ENCODE measurements around the gene LRRC43. TPM values are rescaled to one million over a fixed set of nuclear protein-coding genes. Genes with fewer than 3 reads are reported as not detected.

Gene LRRC43
- total and polyA plus RNA-seq, 4 donors: 2.1 to 11.6 (median 7.2) TPM

- Histone ChIP-seq H3K27ac (ENCODE audit: low read depth in 1 of 2, low read length in 1 of 2) (no peak overlapping the region), H3K4me3 (no peak overlapping the region), H3K27me3 (ENCODE audit: control insufficient read depth in 3 of 3, insufficient read depth in 3 of 3, low read length in 2 of 3) (no peaks in the 10 kb centered on the region), H3K36me3 (ENCODE audit: control insufficient read depth in 4 of 4, insufficient read depth in 4 of 4, low read length in 4 of 4) (peaks cover 0 to 53% (median 34%) of the 10 kb centered on the region in 4 donors), H3K9me3 (ENCODE audit: control insufficient read depth in 4 of 4, insufficient read depth in 3 of 4, low read length in 3 of 4) (no peaks in the 10 kb centered on the region), H3K4me1 (ENCODE audit: control insufficient read depth in 5 of 5, insufficient read depth in 5 of 5, low read length in 5 of 5) (peaks cover 0 to 6% (median 0%) of the 10 kb centered on the region in 5 donors), H3K9ac (ENCODE audit: insufficient read depth in 1 of 2, low read length in 2 of 2) (no peak overlapping the region)
- DNase-seq (no peak), ATAC-seq (ENCODE audit: insufficient read depth, low FRiP score) (no peak)
- TF ChIP-seq CTCF (IDR thresholded peaks at IDR 0.05; ENCODE audit: control extremely low read depth, extremely low read depth): no peak
- WGBS, 2 donors: 89 to 92% methylated on average over 21 of the region's 21 CpGs
Observed at GRCh38 chr12:122141911-122142725, 40.8 kb upstream of the LRRC43 start.

- H3K4me1 ChIP-seq (ENCODE audit: control insufficient read depth in 5 of 5, insufficient read depth in 5 of 5, low read length in 5 of 5): peaks cover 0 to 6% (median 0%) of the 10 kb centered on the region in 5 donors
- DNase-seq (no peak), ATAC-seq (ENCODE audit: insufficient read depth, low FRiP score) (no peak)
- H3K9ac ChIP-seq (ENCODE audit: insufficient read depth in 1 of 2, low read length in 2 of 2): no peak overlapping the region
- WGBS, 2 donors: 42 to 64% methylated on average over 6 of the region's 6 CpGs
- no peak overlapping the region for H3K27ac ChIP-seq (ENCODE audit: low read depth in 1 of 2, low read length in 1 of 2)
- no peaks in the 10 kb centered on the region for H3K27me3 ChIP-seq (ENCODE audit: control insufficient read depth in 3 of 3, insufficient read depth in 3 of 3, low read length in 2 of 3)
- no peak for TF ChIP-seq CTCF (IDR thresholded peaks at IDR 0.05; ENCODE audit: control extremely low read depth, extremely low read depth)
- H3K36me3 ChIP-seq (ENCODE audit: control insufficient read depth in 4 of 4, insufficient read depth in 4 of 4, low read length in 4 of 4): peaks cover 0 to 50% (median 35%) of the 10 kb centered on the region in 4 donors
- H3K9me3 ChIP-seq (ENCODE audit: control insufficient read depth in 4 of 4, insufficient read depth in 3 of 4, low read length in 3 of 4): no peaks in the 10 kb centered on the region
- no peak overlapping the region for H3K4me3 ChIP-seq
Observed at GRCh38 chr12:122142857-122143256, 40.1 kb upstream of the LRRC43 start.

- H3K27ac ChIP-seq (ENCODE audit: low read depth in 1 of 2, low read length in 1 of 2): no peak overlapping the region
- H3K9me3 ChIP-seq (ENCODE audit: control insufficient read depth in 4 of 4, insufficient read depth in 3 of 4, low read length in 3 of 4): no peaks in the 10 kb centered on the region
- 96% methylated on average over 12 of the region's 12 CpGs for WGBS, 2 donors
- H3K4me3 ChIP-seq: no peak overlapping the region
- H3K27me3 ChIP-seq (ENCODE audit: control insufficient read depth in 3 of 3, insufficient read depth in 3 of 3, low read length in 2 of 3): no peaks in the 10 kb centered on the region
- H3K36me3 ChIP-seq (ENCODE audit: control insufficient read depth in 4 of 4, insufficient read depth in 4 of 4, low read length in 4 of 4): peaks cover 0 to 35% (median 31%) of the 10 kb centered on the region in 4 donors
- ATAC-seq (ENCODE audit: insufficient read depth, low FRiP score): no peak
- no peak overlapping the region for H3K9ac ChIP-seq (ENCODE audit: insufficient read depth in 1 of 2, low read length in 2 of 2)
- no peak for DNase-seq
- TF ChIP-seq CTCF (IDR thresholded peaks at IDR 0.05; ENCODE audit: control extremely low read depth, extremely low read depth): no peak
- H3K4me1 ChIP-seq (ENCODE audit: control insufficient read depth in 5 of 5, insufficient read depth in 5 of 5, low read length in 5 of 5): peaks cover 0 to 9% (median 7%) of the 10 kb centered on the region in 5 donors
Observed at GRCh38 chr12:122144885-122145284, 38.0 kb upstream of the LRRC43 start.
